LNCaP clone FGC (cell line): ENCODE results near the gene IGFL2.

Experiments used
- DNase-seq: peaks from one replicate; pipeline ENCODE4 v3.0.0-alpha.2; 2011; ENCODE audit warnings: low read depth
- H3K4me3 ChIP-seq: 2 replicates; pipeline ENCODE4 v1.5.1; 2011; ENCODE audit warnings: mild to moderate bottlenecking, low read depth, low read length, control low read depth
- CTCF ChIP-seq: IDR thresholded peaks from 2 replicates; pipeline ENCODE4 v1.5.1; 2012; ENCODE audit warnings: mild to moderate bottlenecking; ENCODE audit not compliant: control insufficient read depth, insufficient read depth; ENCODE audit errors: extremely low read depth

The IGFL2 gene

GRCh38 chr19:46196410-46197124 lies 48.5 kb downstream of the IGFL2 start:
- no peak for TF ChIP-seq CTCF
- DNase-seq: no peak
- H3K4me3 ChIP-seq: no peak overlapping the region

- DNase-seq: no peak
- H3K4me3 ChIP-seq: no peak overlapping the region
- TF ChIP-seq CTCF: no peak
These were observed 49.5 kb downstream of the IGFL2 start for GRCh38 chr19:46197314-46198070.

- no peak for DNase-seq
These were observed 50.7 kb downstream of the IGFL2 start for GRCh38 chr19:46198756-46199155.

GRCh38 chr19:46201454-46202310 lies 53.6 kb downstream of the IGFL2 start:
- no peak for DNase-seq
- no peak overlapping the region for H3K4me3 ChIP-seq
- no peak for TF ChIP-seq CTCF

More at GRCh38 chr19:46198756-46199155, 50.7 kb downstream of the IGFL2 start:
- TF ChIP-seq CTCF: no peak
- H3K4me3 ChIP-seq: no peak overlapping the region

- TF ChIP-seq CTCF: no peak
- H3K4me3 ChIP-seq: no peak overlapping the region
These were observed 54.4 kb downstream of the IGFL2 start for GRCh38 chr19:46202426-46202825.

GRCh38 chr19:46202872-46203860 lies 55.1 kb downstream of the IGFL2 start:
- no peak overlapping the region for H3K4me3 ChIP-seq
- DNase-seq: no peak
- TF ChIP-seq CTCF: no peak

More at GRCh38 chr19:46202426-46202825, 54.4 kb downstream of the IGFL2 start:
- no peak for DNase-seq
